HuH-7.5 (cell line): Measurements from ENCODE around the gene PCDHB2.
"Not testable (repeated sequence)": the region's sequence is repeated elsewhere in the genome, so short reads cannot be mapped to it uniquely, and the experiment has no call there.

Experiments
- DNase-seq: peaks from one replicate; pipeline ENCODE4 v3.0.0; 2011; ENCODE audit warnings: low spot score

The PCDHB2 gene

DNA sequence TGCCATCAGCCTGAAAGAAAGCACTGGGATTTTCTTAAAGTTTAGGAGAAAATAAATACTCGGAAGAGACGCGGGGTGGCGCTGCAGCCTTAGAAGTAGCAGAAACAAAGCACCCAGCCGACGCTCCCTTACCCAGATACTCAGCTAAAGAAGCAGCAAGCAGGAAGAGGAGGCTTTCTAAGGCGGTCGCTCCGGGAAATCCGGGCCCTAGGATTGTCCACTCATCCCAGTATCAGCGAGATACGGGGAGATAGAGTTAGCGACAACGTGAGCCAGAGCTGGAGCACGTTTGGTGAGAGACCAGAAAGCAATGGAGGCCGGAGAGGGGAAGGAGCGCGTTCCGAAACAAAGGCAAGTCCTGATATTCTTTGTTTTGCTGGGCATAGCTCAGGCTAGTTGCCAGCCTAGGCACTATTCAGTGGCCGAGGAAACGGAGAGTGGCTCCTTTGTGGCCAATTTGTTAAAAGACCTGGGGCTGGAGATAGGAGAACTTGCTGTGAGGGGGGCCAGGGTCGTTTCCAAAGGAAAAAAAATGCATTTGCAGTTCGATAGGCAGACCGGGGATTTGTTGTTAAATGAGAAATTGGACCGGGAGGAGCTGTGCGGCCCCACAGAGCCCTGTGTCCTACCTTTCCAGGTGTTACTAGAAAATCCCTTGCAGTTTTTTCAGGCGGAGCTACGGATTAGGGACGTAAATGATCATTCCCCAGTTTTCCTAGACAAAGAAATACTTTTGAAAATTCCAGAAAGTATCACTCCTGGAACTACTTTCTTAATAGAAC, at the start of gene PCDHB2:
Gene PCDHB2, plus strand, starts transcription at position 135 of the 782 bp plus-strand sequence. Its CDS starts 176 bp downstream, at position 311.
- DNase-seq = peak; percentile 69

DNA sequence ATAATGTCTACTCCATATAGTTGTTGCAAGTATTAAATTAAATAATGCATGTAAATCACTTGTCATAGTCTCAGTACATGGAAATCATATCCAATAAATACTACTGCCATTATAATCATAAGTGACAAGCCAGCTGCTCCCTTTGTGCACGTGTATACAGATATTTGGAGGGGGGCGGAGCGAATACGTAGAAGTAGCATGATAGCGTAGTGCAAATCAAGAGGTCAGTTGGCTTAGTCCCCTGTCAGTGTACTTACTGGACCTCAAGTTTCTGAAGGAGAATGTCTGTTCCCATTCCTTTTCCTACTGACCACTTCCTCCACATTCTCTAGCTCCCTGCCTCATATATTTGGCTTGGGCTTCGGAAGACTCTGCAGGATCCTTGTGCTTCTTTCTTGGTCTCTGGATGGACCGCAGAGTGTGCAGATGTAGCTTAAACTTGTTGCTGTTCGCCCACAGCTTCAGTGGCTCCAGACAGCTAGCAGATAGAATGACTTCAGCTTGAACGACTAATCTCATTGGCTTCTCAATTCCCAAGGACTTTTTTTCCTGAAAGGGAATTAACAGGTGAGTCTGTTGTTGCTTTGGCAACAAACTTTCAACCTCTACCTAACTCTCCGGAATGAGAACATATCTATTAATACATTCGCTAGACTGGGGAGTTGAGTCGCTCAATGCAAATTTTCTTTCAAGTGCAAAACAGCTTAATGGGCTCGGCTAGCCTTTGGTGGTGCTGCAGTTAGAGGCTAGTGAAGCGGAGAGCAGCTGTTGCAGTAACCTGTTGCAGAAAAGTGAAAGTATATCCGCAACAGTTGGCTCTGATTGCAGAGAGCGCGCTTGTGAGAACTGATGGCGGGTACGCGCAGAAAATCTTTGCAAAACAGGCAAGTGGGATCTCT, 43.5 kb upstream of the PCDHB2 start, which contains the start of gene PCDHB1:
Gene PCDHB1, plus strand, starts transcription at position 753 of the 899 bp plus-strand sequence. Its CDS starts 97 bp downstream, at position 850.
- no peak for DNase-seq

GRCh38 chr5:141051521-141051866, 42.9 kb upstream of the PCDHB2 start:
- no peak for DNase-seq

- no peak for DNase-seq
Observed at GRCh38 chr5:141077826-141078225, 16.6 kb upstream of the PCDHB2 start.

- DNase-seq = no peak
Observed at GRCh38 chr5:141082228-141082627, 12.2 kb upstream of the PCDHB2 start.

DNA sequence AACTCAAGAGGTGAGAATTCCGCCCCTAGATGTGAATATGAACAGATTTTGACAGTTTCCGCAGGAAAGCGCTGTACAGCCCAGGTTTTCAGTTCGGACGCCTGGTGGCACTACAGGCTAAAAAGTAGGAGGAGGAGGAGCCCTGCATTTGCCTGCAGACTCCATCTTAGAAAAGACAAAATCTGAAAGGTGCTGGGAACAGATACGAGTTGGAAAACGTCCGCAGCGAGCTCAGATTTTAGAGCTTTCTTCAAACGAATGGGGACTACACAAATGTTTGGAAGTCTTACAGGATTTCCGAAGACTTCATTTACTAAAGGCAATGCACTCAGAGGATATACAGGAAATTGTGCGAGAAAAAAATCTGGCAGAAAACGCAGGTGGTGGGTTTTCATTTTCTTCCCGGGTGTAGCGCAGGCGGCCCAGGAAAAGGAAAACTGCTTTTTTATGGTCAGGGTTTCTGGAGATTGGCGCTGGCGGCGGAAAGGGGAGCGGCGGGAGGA, 9.9 kb upstream of the PCDHB2 start:
- DNase-seq = peak; percentile 47

GRCh38 chr5:141095263-141095641, 837 bp downstream of the PCDHB2 start:
- no peak for DNase-seq

GRCh38 chr5:141096181-141096580, 1.8 kb downstream of the PCDHB2 start:
- not testable (repeated sequence) for DNase-seq

- DNase-seq = not testable (repeated sequence)
Observed at GRCh38 chr5:141096586-141096985, 2.2 kb downstream of the PCDHB2 start.

GRCh38 chr5:141100243-141100805, 5.9 kb downstream of the PCDHB2 start, which contains the start of gene PCDHB3:
Gene PCDHB3, plus strand, starts transcription at chr5:141100473. Its CDS starts 177 bp downstream, at chr5:141100650.
- peak; percentile 65 for DNase-seq

DNA sequence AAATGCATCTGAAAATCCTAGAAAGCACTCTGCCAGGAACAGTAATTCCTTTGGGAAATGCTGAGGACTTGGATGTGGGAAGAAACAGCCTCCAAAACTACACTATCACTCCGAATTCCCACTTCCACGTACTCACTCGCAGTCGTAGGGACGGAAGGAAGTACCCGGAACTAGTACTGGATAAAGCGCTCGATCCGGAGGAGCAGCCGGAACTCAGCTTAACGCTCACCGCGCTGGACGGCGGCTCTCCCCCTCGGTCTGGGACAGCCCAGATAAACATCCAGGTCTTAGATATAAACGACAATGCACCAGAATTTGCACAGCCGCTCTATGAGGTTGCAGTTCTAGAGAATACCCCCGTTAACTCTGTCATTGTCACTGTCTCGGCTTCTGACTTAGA, 6.6 kb downstream of the PCDHB2 start:
- DNase-seq = peak; percentile 48

GRCh38 chr5:141102070-141102469, 7.7 kb downstream of the PCDHB2 start:
- DNase-seq = not testable (repeated sequence)

GRCh38 chr5:141102471-141102870, 8.1 kb downstream of the PCDHB2 start:
- not testable (repeated sequence) for DNase-seq

- DNase-seq = no peak
Observed at GRCh38 chr5:141105350-141105749, 10.9 kb downstream of the PCDHB2 start.

- DNase-seq = no peak
Observed at GRCh38 chr5:141119250-141119649, 24.8 kb downstream of the PCDHB2 start.

- DNase-seq = no peak
Observed at GRCh38 chr5:141121563-141121962, 27.1 kb downstream of the PCDHB2 start, which contains the start of gene PCDHB4. Gene PCDHB4, plus strand, starts transcription at chr5:141121818. Its CDS starts 181 bp downstream, at chr5:141121999.

- no peak for DNase-seq
Observed at GRCh38 chr5:141121985-141122384, 27.6 kb downstream of the PCDHB2 start.

- DNase-seq = not testable (repeated sequence)
Observed at GRCh38 chr5:141123396-141124135, 29.2 kb downstream of the PCDHB2 start.

- DNase-seq = no peak
Observed at GRCh38 chr5:141127305-141127704, 32.9 kb downstream of the PCDHB2 start.

DNA sequence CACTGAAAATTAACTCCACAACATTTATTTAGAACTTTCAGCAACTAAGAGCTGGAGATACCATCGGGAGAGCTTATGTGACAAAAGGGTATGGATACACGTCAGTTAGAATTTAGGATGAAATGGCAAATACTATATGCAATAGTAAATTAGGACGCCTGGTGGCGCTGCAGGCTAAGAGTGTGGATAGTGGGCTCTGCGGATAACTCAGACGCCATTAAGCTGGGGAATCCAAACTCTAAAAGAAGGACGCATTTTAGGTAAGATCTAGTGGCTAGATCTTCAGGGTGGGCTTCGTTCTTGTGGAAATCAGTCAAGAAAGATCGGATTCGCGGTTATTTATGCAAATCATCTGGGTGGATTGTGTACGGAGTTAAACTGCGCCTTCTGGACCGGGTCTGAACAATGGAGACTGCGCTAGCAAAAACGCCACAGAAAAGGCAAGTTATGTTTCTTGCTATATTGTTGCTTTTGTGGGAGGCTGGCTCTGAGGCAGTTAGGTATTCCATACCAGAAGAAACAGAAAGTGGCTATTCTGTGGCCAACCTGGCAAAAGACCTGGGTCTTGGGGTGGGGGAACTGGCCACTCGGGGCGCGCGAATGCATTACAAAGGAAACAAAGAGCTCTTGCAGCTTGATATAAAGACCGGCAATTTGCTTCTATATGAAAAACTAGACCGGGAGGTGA, 40.8 kb downstream of the PCDHB2 start, which contains the start of gene PCDHB5:
Gene PCDHB5, plus strand, starts transcription at position 177 of the 688 bp plus-strand sequence. Its CDS starts 229 bp downstream, at position 406.
- DNase-seq = peak; percentile 60
